LNCAP (cell line): ENCODE results near the gene PRSS33.

ENCODE experiments used
- CTCF ChIP-seq: fragments of 450-650 bp; IDR thresholded peaks from 2 replicates; pipeline ENCODE4 v1.5.1; 2017; ENCODE audit warnings: mild to moderate bottlenecking

PRSS33 gene

GRCh38 chr16:2782583-2783351, 4.6 kb downstream of the PRSS33 start:
- no peak for TF ChIP-seq CTCF

- TF ChIP-seq CTCF, result no peak
Measured at GRCh38 chr16:2779978-2780898, 7.1 kb downstream of the PRSS33 start.

- no peak for TF ChIP-seq CTCF
Measured at GRCh38 chr16:2779151-2779920, 8.0 kb downstream of the PRSS33 start.

- no peak for TF ChIP-seq CTCF
Measured at GRCh38 chr16:2778630-2778958, 8.8 kb downstream of the PRSS33 start.

GRCh38 chr16:2777903-2778629, 9.3 kb downstream of the PRSS33 start:
- no peak for TF ChIP-seq CTCF

- no peak for TF ChIP-seq CTCF
Measured at GRCh38 chr16:2777231-2777902, 10.0 kb downstream of the PRSS33 start, which contains the start of gene ELOB. Gene ELOB, minus strand, starts transcription at chr16:2777280. Its CDS starts 41 bp downstream, at chr16:2777239.
